ENCODE measurements around the gene NUPR1. TPM values are rescaled to one million over a fixed set of nuclear protein-coding genes. Genes with fewer than 3 reads are reported as not detected.
"Not testable (repeated sequence)": the region's sequence is repeated elsewhere in the genome, so short reads cannot be mapped to it uniquely, and the experiment has no call there.

NUPR1 gene
- total RNA-seq, 6 experiments from 2014 or later = 31.9 to 60.3 (median 43.7) TPM

DNA sequence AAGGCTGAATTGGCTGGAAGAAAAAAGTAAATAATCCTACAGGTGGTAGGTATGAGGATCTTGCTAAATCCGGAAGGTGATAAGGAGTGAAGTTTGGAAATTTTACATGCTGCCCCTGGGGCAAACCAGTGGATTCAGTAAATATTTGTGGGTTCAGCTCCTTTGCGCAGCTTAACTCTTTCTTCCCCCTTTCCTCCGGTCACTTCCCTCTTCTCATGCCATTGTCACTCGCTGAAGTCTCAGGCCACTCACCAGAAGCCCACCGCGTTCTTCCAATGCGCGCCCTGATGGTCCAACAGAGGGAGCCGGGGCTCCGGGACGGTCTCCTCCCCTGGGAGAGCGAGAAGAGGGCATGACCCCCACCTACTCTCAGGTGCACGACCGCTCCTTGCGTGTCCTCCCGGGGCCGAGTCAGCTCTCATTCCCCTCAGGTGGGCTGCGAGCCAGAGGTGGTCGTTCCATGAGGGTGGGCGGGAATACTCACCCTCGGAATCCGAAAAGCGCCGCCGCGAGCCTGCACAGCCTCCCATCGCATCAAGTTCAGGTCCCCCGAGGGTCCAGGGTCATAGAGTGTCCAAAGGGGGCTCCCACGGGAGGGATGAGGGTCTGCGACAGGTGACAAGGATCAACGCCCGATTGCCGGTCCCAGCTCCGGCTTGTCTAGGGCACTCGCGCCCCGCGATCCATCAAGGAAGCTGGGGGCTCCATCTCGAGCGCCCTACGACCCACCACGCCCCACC is 47.4 kb downstream of the NUPR1 start:
- Mint-ChIP-seq H3K27ac (peak overlapping the region; percentile 100), H3K27me3 (ENCODE audit: insufficient read depth) (peaks cover 9% of the 10 kb centered on the region), H3K9me3 (no peaks in the 10 kb centered on the region), H3K36me3 (ENCODE audit: low read depth) (peaks cover 7% of the 10 kb centered on the region; the same call in 1 of the 2 replicates), H3K4me3 (peak overlapping the region; percentile 95), H3K4me1 (ENCODE audit: low read depth) (peaks cover 4% of the 10 kb centered on the region)
- DNase-seq = peak; percentile 4
- TF ChIP-seq CTCF (IDR thresholded peaks at IDR 0.05) = peak; percentile 51

DNA sequence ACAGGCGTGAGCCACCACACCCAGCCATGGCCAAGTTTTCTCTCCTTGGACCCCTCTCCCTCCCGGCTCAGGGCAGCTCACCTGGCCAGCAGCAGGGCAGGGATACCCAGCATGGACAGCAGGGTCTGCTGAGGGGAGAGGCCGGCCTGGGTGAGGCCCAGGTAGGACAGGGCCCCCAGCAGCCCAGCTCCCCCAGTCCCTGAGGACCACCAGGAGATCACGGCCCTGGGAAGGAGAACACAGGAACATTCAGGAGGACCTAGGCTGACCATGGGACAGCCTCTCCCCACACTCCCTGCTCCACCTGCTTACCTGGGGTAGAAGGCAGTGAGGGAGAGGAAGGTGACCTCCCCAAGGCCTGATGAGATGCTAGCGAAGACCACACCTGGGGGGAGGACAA is 52.5 kb downstream of the NUPR1 start:
- H3K4me3 Mint-ChIP-seq = no peak overlapping the region
- H3K27me3 Mint-ChIP-seq (ENCODE audit: insufficient read depth) = no peaks in the 10 kb centered on the region
- no peak overlapping the region for H3K27ac Mint-ChIP-seq
- H3K9me3 Mint-ChIP-seq = no peaks in the 10 kb centered on the region
- H3K4me1 Mint-ChIP-seq (ENCODE audit: low read depth) = peaks cover 3% of the 10 kb centered on the region
- no peak for TF ChIP-seq CTCF (IDR thresholded peaks at IDR 0.05)
- DNase-seq = no peak
- peaks cover 7% of the 10 kb centered on the region; the same call in 1 of the 2 replicates for H3K36me3 Mint-ChIP-seq (ENCODE audit: low read depth)

DNA sequence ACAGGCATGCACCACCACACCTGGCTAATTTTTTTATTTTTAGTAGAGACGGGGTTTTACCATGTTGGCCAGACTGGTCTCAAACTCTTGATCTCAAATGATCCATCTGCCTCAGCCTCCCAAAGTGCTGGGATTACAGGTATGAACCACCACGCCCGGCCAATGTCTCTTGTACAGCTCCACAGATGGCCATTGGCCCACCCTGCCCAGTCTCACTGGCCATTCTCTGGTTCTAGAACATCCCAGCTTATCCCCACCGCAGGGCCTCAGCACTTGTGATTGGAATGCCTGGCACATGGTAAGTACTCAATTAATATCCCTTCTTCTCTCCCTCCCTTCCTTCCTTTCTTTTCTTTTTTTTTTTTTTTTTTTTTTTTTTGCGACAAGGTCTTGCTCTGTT is 55.4 kb downstream of the NUPR1 start:
- not testable (repeated sequence) for H3K36me3 Mint-ChIP-seq (ENCODE audit: low read depth); H3K4me1 Mint-ChIP-seq (ENCODE audit: low read depth); DNase-seq; H3K4me3 Mint-ChIP-seq; H3K27ac Mint-ChIP-seq; H3K9me3 Mint-ChIP-seq; H3K27me3 Mint-ChIP-seq (ENCODE audit: insufficient read depth)

Other genes with a start within 250 kb of the NUPR1 start
- gene SBK1, start 246.4 kb downstream of the NUPR1 start, total RNA-seq (2021; fragmentation: NEBNext Ultra II Directional; extraction: Animal tissue kit (Norgen Biotek cat#: 25700)) = not detected
- 1 to 10 TPM in 1 of 6 experiments, under 1 TPM in 4, not detected in 1; 0.20 to 1.0 (median 0.27) TPM for gene NPIPB6, start 175.5 kb downstream of the NUPR1 start, total RNA-seq (2021; fragmentation: NEBNext Ultra II Directional; extraction: Animal tissue kit (Norgen Biotek cat#: 25700))
- gene EIF3CL, start 135.1 kb downstream of the NUPR1 start, total RNA-seq (2021; fragmentation: NEBNext Ultra II Directional; extraction: Animal tissue kit (Norgen Biotek cat#: 25700)) = 10 to 100 TPM in 5 of 6 experiments, 1 to 10 TPM in 1; 6.7 to 69.3 (median 45.5) TPM
- gene NPIPB7, start 66.6 kb downstream of the NUPR1 start, total RNA-seq (2021; fragmentation: NEBNext Ultra II Directional; extraction: Animal tissue kit (Norgen Biotek cat#: 25700)) = not detected
- 10 to 100 TPM; 17.7 to 29.3 (median 22.1) TPM for gene CLN3, start 46.9 kb downstream of the NUPR1 start, total RNA-seq (2021; fragmentation: NEBNext Ultra II Directional; extraction: Animal tissue kit (Norgen Biotek cat#: 25700))
- not detected for gene APOBR, start 44.3 kb downstream of the NUPR1 start, total RNA-seq (2021; fragmentation: NEBNext Ultra II Directional; extraction: Animal tissue kit (Norgen Biotek cat#: 25700))
- gene IL27, start 32.1 kb downstream of the NUPR1 start, total RNA-seq (2021; fragmentation: NEBNext Ultra II Directional; extraction: Animal tissue kit (Norgen Biotek cat#: 25700)) = not detected
- gene SGF29, start 14.9 kb upstream of the NUPR1 start, total RNA-seq (2021; fragmentation: NEBNext Ultra II Directional; extraction: Animal tissue kit (Norgen Biotek cat#: 25700)) = 10 to 100 TPM in 4 of 6 experiments, 1 to 10 TPM in 2; 7.6 to 11.6 (median 10.5) TPM
- gene SULT1A2, start 58.1 kb upstream of the NUPR1 start, total RNA-seq (2021; fragmentation: NEBNext Ultra II Directional; extraction: Animal tissue kit (Norgen Biotek cat#: 25700)) = not detected
- gene SULT1A1, start 71.1 kb upstream of the NUPR1 start, total RNA-seq (2021; fragmentation: NEBNext Ultra II Directional; extraction: Animal tissue kit (Norgen Biotek cat#: 25700)) = under 1 TPM in 3 of 6 experiments, not detected in 3; 0.17 to 0.30 (median 0.18) TPM
- under 1 TPM in 2 of 6 experiments, not detected in 4; 0.31 to 0.75 TPM for gene NPIPB8, start 99.1 kb upstream of the NUPR1 start, total RNA-seq (2021; fragmentation: NEBNext Ultra II Directional; extraction: Animal tissue kit (Norgen Biotek cat#: 25700))
- gene EIF3C, start 172.5 kb upstream of the NUPR1 start, total RNA-seq (2021; fragmentation: NEBNext Ultra II Directional; extraction: Animal tissue kit (Norgen Biotek cat#: 25700)) = 100 to 1,000 TPM; 565 to 629 (median 588) TPM
- under 1 TPM; 0.16 to 0.86 (median 0.45) TPM for gene NPIPB9, start 212.8 kb upstream of the NUPR1 start, total RNA-seq (2021; fragmentation: NEBNext Ultra II Directional; extraction: Animal tissue kit (Norgen Biotek cat#: 25700))